Stimulated activated CD4-positive, alpha-beta T cell treated with anti-CD3 and anti-CD28 coated beads, Interleukin-15, amount 100 ng/mL, for 48 hours (primary cell): ENCODE results near the gene EIF3I.
"Not testable (repeated sequence)": the region's sequence is repeated elsewhere in the genome, so short reads cannot be mapped to it uniquely, and the experiment has no call there.

Source experiments
- DNase-seq, 2 donors: peaks; one replicate each; pipeline ENCODE4 v3.0.0-alpha.2; 2020; ENCODE audit warnings: low read depth in 2 of 2

EIF3I gene

DNA sequence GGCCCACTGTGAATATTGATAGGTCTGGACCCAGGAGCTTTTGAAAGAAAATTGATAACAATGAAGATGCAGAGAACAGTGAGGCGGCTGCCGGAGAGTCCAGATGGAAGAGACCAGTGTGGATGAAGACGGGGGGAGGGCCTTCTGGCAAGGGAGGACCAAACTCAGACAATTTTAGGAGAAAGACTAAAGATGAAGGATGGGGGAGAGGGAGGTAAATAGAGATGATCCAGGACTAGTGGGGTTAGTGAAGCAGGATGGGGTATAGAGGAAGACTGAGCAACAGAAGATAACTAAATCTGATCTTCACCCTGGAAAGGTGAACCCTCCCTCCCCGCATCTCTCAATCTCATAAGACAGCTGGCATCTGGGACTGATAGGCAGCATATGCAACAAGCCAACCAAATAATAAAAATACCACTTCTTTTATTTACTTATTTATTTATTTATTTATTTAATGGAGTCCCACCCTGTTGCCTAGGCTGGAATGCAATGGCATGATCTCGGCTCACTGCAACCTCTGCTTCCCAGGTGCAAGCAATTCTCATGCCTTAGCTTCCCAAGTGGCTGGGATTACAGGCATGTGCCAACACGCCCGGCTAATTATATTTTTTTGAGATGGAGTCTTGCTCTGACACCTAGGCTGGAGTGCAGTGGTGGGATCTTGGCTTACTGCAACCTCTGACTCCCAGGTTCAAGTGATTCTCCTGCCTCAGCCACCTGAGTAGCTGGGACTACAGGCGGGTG lies 10.5 kb downstream of the EIF3I start:
- no peak for DNase-seq

DNA sequence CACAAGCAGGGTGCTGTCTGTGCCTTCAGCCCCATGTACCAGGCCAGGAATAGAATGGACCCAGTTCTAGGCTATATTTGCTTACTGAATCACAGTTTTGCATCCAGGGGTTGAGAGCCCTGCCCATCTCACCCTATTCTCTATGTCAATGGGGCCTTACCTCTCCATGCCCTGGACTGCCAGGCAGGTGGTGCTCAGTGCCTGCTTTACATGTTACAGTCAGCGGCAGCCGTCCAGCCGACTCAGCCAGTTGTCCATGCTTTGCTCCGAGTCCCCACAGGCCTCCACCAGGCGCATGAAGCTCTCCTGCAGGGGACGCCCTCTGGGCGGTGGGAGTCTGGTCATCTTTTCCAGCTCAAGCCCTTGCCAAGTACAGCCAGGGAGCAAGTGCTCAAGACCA lies 12.6 kb downstream of the EIF3I start:
- DNase-seq: no peak

DNA sequence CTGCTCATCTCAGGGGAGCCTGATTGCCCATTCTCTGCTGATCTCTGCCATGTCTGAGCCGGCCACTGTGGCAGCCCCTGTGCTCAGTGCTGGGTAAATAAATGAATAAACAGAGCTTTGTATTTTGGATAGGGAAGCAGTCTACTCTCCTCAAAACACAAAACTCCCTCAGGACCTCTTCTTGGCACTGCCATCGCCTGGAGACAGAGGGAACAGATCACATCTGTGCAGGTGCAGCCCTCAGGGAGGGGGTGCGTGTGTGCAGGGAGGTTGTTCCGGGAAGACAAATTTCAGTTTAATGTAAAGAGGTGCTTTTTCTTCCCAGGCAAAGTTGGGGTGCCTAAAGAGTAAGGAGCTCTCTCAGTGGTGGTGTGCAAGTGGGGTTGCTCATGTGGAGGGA lies 17.1 kb downstream of the EIF3I start:
- no peak for DNase-seq

DNA sequence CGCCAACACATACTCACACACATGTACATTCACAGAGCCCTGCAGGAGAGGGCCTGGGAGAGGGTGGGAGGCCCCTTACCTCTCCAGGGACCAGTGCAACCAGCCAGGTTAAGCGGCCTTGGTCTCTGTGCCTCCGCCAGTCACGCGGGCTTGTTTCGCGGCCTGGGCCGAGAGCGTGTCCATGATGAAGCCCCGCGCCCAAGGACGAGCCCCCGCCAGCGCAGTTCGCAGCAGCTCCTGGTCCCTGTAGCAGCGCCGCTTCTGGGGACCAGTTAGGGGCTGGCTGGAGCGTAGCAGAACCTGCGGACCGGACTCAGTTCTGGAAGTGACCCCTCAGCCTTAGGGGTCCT lies 17.6 kb downstream of the EIF3I start:
- no peak for DNase-seq

DNA sequence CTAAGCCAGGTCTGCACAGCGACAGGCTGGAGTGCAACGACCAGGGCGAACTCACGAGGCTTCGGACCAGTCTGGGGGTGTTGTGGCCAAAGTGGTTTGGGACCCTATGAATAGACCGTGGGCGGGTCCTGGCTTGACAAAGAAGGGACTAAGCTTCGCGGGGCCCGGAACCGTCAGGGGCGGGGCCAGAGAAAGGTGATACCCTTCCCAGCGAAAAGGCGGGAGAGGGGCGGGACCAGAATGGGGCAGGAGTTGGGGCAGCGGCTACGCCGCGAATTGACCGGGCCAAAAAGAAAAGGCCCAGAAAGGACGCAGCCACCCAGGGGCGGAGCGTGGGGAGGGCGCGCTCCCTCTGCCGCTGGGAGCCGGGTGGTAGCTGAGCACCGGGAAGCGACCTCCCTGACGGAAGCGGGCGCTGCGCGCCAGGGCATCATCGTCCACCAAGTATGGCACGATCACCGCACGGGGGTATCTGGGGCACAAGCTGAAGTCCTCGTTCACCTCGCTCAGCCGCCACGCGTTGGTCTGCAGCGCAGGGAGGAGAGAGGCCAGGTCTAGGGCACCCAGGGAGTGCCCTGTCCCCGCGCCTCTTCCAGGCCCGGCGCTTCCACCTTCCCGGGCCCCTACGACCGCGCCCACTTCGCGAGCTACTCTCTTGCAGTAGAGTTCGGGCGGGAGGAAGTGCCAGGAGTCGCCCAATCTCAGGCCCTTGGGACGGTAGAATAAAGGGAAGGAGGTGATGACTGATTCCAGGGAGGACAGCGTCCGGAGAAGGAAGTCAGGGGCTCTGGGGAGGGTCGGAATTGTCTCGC lies 18.1 kb downstream of the EIF3I start:
- no peak for DNase-seq

DNA sequence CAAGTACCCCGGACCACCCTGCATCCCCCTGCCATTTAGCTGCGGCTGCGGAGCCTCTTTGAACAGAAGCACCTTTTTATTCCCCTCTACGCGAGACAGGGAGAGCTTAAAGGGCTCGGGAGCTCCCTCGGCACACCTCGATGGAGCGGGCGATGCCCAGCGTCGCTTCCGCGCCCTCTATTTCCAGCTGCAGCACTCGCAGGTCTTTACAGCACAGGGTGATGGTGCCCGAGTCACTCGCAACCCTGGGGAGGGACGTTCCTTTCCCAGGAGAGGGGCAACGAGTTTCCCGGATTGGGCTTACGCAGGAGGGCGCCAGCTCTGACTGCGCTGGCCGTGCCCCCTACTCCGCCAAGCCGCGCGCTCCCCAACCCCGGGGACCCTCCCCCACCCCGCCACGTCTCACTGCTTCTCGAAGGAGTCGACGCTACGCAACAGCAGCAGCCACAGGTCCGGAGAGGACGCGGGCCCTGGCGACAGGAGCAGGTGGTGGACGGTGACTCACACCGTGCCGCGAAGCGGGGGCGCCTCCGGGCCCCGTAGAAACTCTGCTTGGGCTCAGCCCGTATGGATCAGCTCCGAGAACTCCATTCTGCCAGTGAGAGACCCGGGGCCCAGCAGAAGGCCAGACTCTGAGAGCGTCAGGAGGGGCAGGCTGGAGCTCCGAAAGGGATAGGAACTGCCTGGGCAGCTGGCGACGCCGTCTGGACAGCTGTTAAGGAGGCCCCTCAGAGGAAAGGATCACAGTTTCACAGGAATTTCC lies 19.0 kb downstream of the EIF3I start:
- no peak for DNase-seq

DNA sequence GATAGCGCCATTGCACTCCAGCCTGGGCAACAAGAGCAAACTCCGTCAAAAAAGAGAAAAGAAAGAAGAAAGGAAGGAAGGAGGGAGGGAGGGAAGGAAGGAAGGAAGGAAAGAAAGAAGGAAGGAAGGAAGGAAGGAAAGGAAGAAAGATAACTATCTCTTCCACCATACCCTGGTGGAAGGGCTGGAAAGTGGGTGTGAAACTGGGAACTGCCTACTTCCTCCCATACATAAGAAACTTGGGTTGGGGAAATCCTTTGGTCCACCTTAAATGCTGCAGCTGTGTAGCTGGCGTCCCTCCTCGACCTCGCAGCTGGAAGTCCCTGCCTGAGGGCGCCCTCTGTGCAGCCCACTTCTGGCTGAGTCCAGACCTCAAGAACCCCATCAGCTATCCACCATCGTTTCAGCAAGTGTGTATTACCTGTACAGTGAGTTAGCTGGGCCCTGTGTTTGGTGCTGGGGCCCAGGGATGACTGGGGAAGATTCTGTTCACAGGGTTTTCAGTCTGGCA lies 20.2 kb downstream of the EIF3I start:
- no peak for DNase-seq

DNA sequence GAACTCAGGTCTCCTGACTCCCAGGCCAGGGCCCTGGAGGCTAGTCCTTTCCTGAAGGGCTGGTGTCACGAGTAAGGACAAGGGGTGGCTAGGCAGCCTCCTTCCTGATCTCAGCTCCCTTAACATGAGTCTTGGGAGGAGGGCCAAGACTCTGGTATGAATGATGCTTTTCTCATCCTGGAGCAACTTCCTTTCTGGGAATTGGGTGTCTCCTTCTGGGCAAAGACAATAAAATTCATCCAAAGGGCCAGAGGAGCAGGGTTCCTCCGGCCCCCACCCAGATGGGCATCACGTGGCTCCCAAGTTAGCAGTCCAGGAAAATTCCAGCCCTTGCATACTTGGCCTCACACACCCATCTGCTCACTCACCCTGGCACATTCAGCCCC lies 24.7 kb downstream of the EIF3I start, which contains the start of gene FAM167B:
Gene FAM167B (plus strand): TSS at position 335 of the 386 bp plus-strand sequence. CDS start 200 bp downstream, outside the sequence.
- DNase-seq: no peak

DNA sequence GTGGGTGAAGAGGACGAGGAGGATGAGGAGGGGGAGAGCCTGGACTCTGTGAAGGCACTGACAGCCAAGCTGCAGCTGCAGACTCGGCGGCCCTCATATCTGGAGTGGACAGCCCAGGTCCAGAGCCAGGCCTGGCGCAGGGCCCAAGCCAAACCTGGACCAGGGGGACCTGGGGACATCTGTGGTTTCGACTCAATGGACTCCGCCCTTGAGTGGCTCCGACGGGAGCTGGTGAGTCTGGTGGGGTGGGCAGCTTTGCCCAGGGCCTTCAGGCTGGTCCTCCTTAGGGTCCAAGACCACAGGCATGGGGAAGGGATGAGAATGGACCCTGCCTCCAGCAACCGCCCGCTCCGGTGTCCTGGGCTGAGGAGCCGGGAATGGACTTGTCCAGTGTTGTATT lies 25.2 kb downstream of the EIF3I start:
- DNase-seq: no peak

DNA sequence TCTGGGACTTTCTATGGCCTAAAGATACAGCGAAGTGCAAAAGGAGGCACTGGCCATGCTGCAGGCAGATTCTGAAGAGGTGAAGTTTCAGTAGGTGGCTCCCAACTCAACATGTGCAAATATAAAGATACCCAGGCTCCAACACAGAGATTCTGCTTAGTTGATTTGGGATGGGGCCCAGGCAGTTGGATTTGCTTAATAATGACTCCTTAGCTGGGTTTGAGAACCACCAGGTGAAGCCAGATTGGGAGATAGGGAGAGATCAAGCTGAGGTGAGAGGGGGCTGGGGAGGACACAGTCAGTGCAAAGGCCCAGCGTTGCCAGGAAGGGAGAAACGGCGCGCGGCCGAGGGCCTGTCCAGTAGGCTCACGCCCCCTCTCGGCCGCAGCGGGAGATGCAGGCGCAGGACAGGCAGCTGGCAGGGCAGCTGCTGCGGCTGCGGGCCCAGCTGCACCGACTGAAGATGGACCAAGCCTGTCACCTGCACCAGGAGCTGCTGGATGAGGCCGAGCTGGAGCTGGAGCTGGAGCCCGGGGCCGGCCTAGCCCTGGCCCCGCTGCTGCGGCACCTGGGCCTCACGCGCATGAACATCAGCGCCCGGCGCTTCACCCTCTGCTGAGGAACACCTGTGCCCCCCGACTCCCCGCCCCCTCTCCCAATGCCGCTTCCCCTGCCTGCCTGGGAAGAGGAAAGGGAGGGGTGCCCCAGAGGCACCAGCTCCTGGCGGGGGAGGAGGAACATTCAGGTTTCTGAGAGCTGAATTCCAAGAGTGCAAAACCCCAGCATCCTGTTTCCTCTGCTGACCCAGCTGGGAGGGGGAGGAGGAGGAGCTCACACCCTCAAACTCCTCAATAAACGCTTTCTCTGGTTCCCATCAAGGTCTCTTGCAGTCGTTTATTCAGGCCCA lies 26.0 kb downstream of the EIF3I start:
- DNase-seq: peak; percentile 69 to 84

DNA sequence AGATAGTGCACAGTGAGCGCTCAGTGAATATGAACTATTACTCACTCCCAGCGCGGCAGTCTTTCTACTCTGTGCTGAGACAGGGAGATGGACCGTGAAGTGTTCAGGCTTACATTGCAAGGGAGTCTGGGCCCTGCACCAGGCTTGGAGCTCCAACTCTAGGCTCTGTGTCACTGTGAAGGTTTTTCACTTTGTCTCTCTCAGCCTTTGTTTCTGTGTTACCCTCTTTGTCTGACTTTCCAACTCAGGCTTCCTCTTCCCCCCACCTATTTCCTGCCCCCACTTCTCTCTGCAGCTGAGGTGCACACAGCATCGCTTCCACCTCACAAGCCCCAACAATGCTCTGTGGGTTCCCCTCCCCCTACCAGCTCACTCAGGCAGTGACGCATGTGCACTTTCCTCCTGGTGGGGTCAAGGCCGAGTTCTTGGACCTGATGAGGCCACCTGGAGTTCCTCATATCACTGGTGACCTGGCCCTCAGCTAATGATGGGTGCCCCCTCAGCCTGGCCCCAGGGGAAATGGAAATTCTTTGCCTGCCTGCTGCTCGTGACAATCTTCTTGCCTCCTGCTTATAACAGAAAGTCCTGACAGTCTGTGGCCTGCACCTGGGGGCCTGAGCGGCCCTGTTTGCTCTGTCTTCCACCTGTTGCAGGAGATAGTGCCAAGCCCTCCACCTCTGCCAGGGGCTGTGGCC lies 27.8 kb downstream of the EIF3I start:
- peak; percentile 64 to 75 for DNase-seq

DNA sequence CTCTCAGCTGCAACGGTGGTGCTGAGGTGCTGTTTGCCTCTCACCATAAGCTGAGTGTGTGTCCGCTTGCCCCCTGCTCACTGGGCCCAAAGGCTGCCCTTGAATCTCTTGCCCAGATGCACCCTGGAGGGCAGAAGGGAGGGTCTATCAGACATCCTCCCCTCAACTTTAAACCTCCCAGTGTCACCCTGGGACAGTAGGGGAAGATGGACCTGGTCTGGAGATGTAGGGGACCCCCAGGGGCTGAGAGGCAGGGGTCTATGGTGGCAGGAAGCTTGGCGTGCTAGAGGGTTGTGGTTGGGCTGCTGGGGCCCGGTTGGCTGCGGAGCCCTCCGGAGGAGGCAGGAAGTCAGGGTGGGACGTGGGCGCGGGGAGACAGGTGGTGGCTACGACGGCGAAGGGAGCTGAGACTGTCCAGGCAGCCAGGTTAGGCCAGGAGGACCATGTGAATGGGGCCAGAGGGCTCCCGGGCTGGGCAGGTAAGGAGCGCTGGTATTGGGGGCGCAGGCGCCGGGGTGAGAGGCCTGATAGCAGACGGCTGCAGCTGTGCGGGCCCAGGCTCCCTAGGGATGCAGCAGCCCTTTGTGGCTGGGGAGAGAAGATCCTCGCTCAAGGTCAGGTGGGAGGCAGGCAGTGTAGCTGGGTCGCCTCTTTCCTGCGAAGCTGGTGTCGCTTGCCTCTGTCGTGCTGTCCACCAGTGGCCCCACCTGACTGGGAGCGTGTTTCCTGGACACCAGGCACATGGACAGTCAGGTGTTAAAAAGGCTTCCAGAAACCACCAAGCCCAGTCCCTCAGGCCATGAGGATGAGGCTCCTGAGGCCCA lies 28.9 kb downstream of the EIF3I start, which contains the start of gene LCK:
Gene LCK (plus strand): TSS at position 373 of the 824 bp plus-strand sequence. CDS start 23,065 bp downstream, outside the sequence.
- peak; percentile 65 to 70 for DNase-seq

DNA sequence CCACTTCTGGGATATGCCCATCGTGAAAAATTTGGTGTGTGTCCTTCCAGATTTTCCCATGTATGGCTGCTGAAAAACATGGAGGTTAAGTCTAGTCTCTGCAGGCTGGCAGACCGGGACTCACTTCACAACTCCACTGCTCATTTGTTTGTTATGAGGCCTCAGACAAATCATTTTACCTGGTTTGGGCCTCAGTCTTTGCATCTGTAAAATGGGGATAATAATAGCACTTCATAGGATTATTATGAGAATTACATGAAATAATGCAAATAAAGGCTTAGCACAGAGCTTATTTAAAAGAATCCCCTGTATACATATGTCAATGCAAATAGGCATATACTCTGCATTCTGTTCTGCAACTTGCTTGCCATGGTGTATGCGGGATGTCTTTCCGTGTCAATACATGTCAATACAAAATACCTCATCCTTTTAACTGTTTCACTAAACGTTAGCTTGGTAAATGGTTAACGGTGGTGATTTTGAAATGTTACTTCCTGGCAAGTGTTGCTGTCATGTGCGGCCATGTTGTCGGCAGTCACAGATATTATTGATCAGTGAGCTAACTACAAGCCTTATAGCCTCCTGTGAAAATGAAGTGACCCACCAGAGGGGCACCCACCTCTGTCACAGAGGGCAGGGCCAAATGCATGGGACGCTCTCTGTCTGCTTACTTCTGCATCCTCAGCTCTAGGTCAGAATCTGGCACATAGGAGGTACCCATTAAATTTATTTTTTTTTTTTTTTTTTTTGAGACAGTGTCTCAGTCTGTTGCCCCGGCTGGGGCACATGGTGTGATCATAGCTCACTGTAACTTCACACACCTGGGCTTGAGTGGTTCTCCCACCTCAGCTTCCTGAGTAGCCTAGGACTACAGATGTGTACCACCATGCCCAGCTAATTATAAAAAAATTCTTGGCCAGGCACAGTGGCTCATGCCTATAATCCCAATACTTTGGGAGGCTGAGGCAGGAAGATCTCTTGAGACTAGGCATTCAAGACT lies 33.2 kb downstream of the EIF3I start:
- DNase-seq: no peak

DNA sequence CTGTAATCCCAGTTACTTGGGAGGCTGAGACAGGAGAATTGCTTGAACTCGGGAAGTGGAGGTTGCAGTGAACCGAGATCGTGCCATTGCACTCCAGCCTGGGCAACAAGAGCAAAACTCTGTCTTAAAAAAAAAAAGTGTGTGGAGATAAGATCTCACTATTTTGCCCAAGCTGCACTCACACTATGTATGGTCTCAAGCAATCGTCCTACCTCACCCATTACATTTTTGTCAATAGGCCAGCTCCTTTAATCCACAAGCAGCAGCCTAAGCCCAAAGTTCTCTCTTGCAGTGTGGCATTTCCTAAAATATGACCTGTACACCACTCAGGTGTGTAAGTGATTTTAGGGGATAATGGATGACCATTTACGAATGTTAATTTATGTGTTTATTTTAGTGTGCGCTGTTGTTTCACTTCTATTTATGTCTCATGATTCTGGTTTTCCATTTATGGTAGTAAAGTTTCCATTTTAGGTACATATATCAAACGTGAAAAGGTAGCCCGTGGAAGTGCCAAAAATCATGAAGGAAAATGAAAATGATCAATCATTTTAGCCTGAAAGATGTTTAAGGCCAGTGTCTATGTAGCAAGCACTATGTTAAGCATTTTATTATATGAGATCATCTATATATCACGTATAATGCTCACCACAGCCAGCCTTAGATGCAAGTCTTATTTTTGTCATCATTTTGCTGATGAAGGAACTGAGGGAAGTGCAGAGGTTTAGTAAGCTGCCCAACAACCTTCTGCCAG lies 34.4 kb downstream of the EIF3I start:
- no peak for DNase-seq

DNA sequence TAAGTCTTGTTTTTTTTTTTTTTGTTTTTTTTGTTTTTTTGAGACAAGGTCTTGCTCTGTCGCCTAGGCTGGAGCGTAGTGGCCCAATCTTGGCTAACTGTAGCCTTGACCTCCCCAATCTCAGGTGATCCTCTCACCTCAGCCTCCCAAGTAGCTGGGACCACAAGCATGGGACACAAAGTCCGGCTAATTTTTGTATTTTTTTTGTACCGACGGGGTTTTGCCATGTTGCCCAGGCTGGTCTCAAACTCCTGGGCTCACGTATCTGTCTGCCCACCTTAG lies 35.0 kb downstream of the EIF3I start:
- no peak for DNase-seq

DNA sequence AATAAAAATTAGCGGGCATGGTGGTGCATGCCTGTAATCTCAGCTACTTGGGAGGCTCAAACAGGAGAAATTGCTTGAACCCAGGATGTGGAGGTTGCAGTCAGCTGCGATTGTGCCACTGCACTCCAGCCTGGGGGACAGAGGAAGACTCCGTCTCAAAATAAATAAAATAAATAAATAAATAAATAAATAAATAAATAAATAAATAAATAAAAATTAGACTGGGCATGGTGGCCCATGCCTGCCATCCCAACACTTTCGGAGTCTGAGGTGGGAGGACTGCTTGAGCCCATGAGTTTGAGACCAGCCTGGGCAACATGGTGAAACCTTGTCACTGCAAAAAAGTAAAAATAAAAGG lies 41.0 kb downstream of the EIF3I start:
- not testable (repeated sequence) for DNase-seq

DNA sequence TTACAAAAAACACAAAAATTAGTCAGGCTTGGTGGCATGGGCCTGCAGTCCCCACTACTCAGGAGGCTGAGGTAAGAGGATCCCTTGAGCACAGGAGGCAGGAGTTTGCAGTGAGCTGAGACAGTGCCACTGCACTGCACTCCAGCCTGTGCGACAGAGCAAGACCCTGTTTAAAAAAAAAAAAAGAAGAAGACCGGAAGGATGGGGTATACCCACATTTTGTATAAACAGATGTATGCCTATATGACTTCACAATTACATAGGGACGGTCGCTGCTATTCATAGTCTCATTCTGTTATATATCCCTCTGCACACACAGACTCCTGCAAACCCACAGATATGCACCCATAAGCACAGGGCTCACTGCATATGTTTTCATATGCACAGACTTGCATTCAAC lies 41.5 kb downstream of the EIF3I start:
- no peak for DNase-seq

DNA sequence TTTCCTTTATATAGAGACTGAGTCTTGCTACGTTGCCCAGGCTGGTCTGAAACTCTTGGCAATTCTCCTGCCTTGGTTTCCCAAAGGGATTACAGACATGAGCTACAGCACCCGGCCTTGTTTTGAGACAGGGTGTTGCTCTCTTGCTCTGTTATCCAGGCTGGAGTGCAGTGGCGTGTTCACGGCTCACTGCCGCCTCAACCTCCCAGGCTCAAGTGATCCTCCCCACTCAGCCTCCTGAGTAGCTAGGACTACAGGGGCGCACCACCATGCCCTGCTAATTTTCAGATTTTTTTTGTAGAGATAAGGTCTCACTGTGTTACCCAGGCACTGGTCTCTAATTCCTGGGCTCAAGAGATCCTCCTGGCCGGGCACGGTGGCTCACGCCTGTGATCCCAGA lies 43.6 kb downstream of the EIF3I start:
- DNase-seq: no peak
